ENCODE data around the gene MYBPC3.
"Not testable (repeated sequence)": the region's sequence is repeated elsewhere in the genome, so short reads cannot be mapped to it uniquely, and the experiment has no call there.

Gene MYBPC3

GRCh38 chr11:47338396-47339241 lies 13.9 kb downstream of the MYBPC3 start:
- DNase-seq (ENCODE audit: low read depth in 2 of 2): no peak

- no peak for DNase-seq (ENCODE audit: low read depth in 2 of 2)
Measured at GRCh38 chr11:47337229-47337924, 15.1 kb downstream of the MYBPC3 start.

GRCh38 chr11:47336595-47336994 lies 15.9 kb downstream of the MYBPC3 start:
- DNase-seq (ENCODE audit: low read depth in 2 of 2): no peak

- DNase-seq (ENCODE audit: low read depth in 2 of 2): no peak
Measured at GRCh38 chr11:47335733-47336132, 16.8 kb downstream of the MYBPC3 start.

GRCh38 chr11:47334699-47335411 lies 17.6 kb downstream of the MYBPC3 start:
- not testable (repeated sequence) for DNase-seq (ENCODE audit: low read depth in 2 of 2)

GRCh38 chr11:47333886-47334443 lies 18.5 kb downstream of the MYBPC3 start:
- no peak for DNase-seq (ENCODE audit: low read depth in 2 of 2)

- no peak for DNase-seq (ENCODE audit: low read depth in 2 of 2)
Measured at GRCh38 chr11:47333526-47333845, 19.0 kb downstream of the MYBPC3 start.

- no peak for DNase-seq (ENCODE audit: low read depth in 2 of 2)
Measured at GRCh38 chr11:47332791-47333525, 19.5 kb downstream of the MYBPC3 start.

GRCh38 chr11:47332303-47332711 lies 20.2 kb downstream of the MYBPC3 start:
- no peak for DNase-seq (ENCODE audit: low read depth in 2 of 2)

GRCh38 chr11:47331454-47332302 lies 20.8 kb downstream of the MYBPC3 start:
- DNase-seq (ENCODE audit: low read depth in 2 of 2): no peak

- DNase-seq (ENCODE audit: low read depth in 2 of 2): no peak
Measured at GRCh38 chr11:47329987-47330931, 22.2 kb downstream of the MYBPC3 start.

GRCh38 chr11:47329431-47329986 lies 23.0 kb downstream of the MYBPC3 start:
- no peak for DNase-seq (ENCODE audit: low read depth in 2 of 2)

GRCh38 chr11:47328449-47329390 lies 23.8 kb downstream of the MYBPC3 start:
- DNase-seq (ENCODE audit: low read depth in 2 of 2): no peak

- no peak for DNase-seq (ENCODE audit: low read depth in 2 of 2)
Measured at GRCh38 chr11:47327949-47328348, 24.6 kb downstream of the MYBPC3 start.

GRCh38 chr11:47327025-47327424 lies 25.5 kb downstream of the MYBPC3 start:
- no peak for DNase-seq (ENCODE audit: low read depth in 2 of 2)

- no peak for DNase-seq (ENCODE audit: low read depth in 2 of 2)
Measured at GRCh38 chr11:47326198-47326597, 26.3 kb downstream of the MYBPC3 start.

- DNase-seq (ENCODE audit: low read depth in 2 of 2): no peak
Measured at GRCh38 chr11:47325271-47326041, 27.0 kb downstream of the MYBPC3 start.
